Stimulated activated CD4-positive, alpha-beta T cell treated with anti-CD3 and anti-CD28 coated beads, TNF-alpha, amount 100 ng/mL, for 24 hours (primary cell): ENCODE data around the gene EHD2.

Source experiments
- DNase-seq, 3 experiments: peaks; one replicate each; pipeline ENCODE4 v3.0.0-alpha.2; 2020; ENCODE audit warnings: low read depth in 3 of 3

EHD2 gene

GRCh38 chr19:47691782-47692181 is 21.4 kb upstream of the EHD2 start:
- no peak for DNase-seq

GRCh38 chr19:47693489-47693888 is 19.7 kb upstream of the EHD2 start:
- no peak for DNase-seq

GRCh38 chr19:47693903-47694302 is 19.3 kb upstream of the EHD2 start:
- DNase-seq: no peak

- DNase-seq: no peak
Measured at GRCh38 chr19:47694466-47695273, 18.6 kb upstream of the EHD2 start.

GRCh38 chr19:47695533-47696262 is 17.5 kb upstream of the EHD2 start:
- DNase-seq: no peak

GRCh38 chr19:47696635-47697034 is 16.6 kb upstream of the EHD2 start:
- no peak for DNase-seq

GRCh38 chr19:47697863-47698609 is 15.2 kb upstream of the EHD2 start:
- peak; percentile 23 to 57 (median 25) for DNase-seq

GRCh38 chr19:47698631-47699359 is 14.4 kb upstream of the EHD2 start:
- no peak for DNase-seq

GRCh38 chr19:47699360-47699917 is 13.8 kb upstream of the EHD2 start:
- peak; percentile 11 to 55 (median 37) for DNase-seq

- DNase-seq: no peak
Measured at GRCh38 chr19:47700934-47701716, 12.1 kb upstream of the EHD2 start.

- no peak for DNase-seq
Measured at GRCh38 chr19:47701717-47702552, 11.3 kb upstream of the EHD2 start.

GRCh38 chr19:47702671-47703070 is 10.6 kb upstream of the EHD2 start:
- no peak for DNase-seq

GRCh38 chr19:47703301-47703700 is 9.9 kb upstream of the EHD2 start:
- no peak for DNase-seq

GRCh38 chr19:47704024-47704423 is 9.2 kb upstream of the EHD2 start:
- no peak for DNase-seq

GRCh38 chr19:47704656-47705055 is 8.6 kb upstream of the EHD2 start:
- no peak for DNase-seq

GRCh38 chr19:47707135-47707925 is 5.9 kb upstream of the EHD2 start:
- DNase-seq: peak; percentile 62 to 80 (median 66)

- no peak for DNase-seq
Measured at GRCh38 chr19:47711652-47712242, 1.5 kb upstream of the EHD2 start.

- DNase-seq: no peak
Measured at GRCh38 chr19:47714339-47714738, 1.1 kb downstream of the EHD2 start.
